Loucy (cell line): ENCODE results near the gene DCST1.

Experiments
- H2AFZ ChIP-seq: fragments of 200-600 bp; sonication (generic); 2 replicates; pipeline ENCODE4 v1.6.0; 2016; ENCODE audit warnings: antibody characterized with exemption, mild to moderate bottlenecking, low read length, moderate library complexity
- H3F3A ChIP-seq: fragments of 200-600 bp; 2 replicates; pipeline ENCODE4 v1.6.0; 2016; ENCODE audit warnings: antibody characterized with exemption, low read depth, mild to moderate bottlenecking
- H3K27me3 ChIP-seq: fragments of 200-600 bp; sonication (generic); 2 replicates; pipeline ENCODE4 v1.6.1; 2014; ENCODE audit warnings: low read length, mild to moderate bottlenecking; ENCODE audit not compliant: insufficient read depth, poor library complexity, severe bottlenecking
- H3K36me3 ChIP-seq: fragments of 200-600 bp; sonication (generic); 2 replicates; pipeline ENCODE4 v1.6.1; 2016; ENCODE audit warnings: low read length; ENCODE audit not compliant: insufficient read depth
- H3K4me1 ChIP-seq: fragments of 200-600 bp; sonication (generic); 2 replicates; pipeline ENCODE4 v1.5.1; 2014; ENCODE audit warnings: low read length, mild to moderate bottlenecking; ENCODE audit not compliant: insufficient read depth, poor library complexity, severe bottlenecking
- H3K4me2 ChIP-seq: fragments of 200-600 bp; sonication (generic); 2 replicates; pipeline ENCODE4 v1.6.0; 2014; ENCODE audit warnings: antibody characterized with exemption, low read length, low read depth, mild to moderate bottlenecking; ENCODE audit not compliant: poor library complexity, severe bottlenecking
- H3K4me3 ChIP-seq: fragments of 200-600 bp; sonication (generic); 2 replicates; pipeline ENCODE4 v1.5.1; 2014; ENCODE audit warnings: low read length, mild to moderate bottlenecking, mixed read lengths; ENCODE audit not compliant: poor library complexity, severe bottlenecking
- H3K79me2 ChIP-seq: fragments of 200-600 bp; sonication (generic); 2 replicates; pipeline ENCODE4 v1.6.1; 2014; ENCODE audit warnings: low read length; ENCODE audit not compliant: insufficient read depth
- H3K9ac ChIP-seq: fragments of 200-600 bp; sonication (generic); 2 replicates; pipeline ENCODE4 v1.6.0; 2014; ENCODE audit warnings: mild to moderate bottlenecking, low read depth, low read length, moderate library complexity; ENCODE audit not compliant: poor library complexity, severe bottlenecking
- H3K9me2 ChIP-seq: fragments of 200-600 bp; sonication (generic); replicated peaks from 2 replicates; pipeline ENCODE4 v1.6.1; 2016; ENCODE audit warnings: low read depth, low read length, mixed read lengths
- H3K9me3 ChIP-seq: fragments of 200-600 bp; sonication (generic); 2 replicates; pipeline ENCODE4 v1.6.1; 2014; ENCODE audit warnings: mild to moderate bottlenecking, antibody characterized with exemption, low read length, low read depth; ENCODE audit not compliant: insufficient read depth
- H4K20me1 ChIP-seq: fragments of 200-600 bp; sonication (generic); 2 replicates; pipeline ENCODE4 v1.6.0; 2014; ENCODE audit warnings: antibody characterized with exemption, low read length, mild to moderate bottlenecking; ENCODE audit not compliant: insufficient read depth, poor library complexity, severe bottlenecking
- CTCF ChIP-seq: fragments of 200-600 bp; sonication (generic); conservative IDR thresholded peaks from 2 replicates; pipeline ENCODE4 v1.5.1; 2014; ENCODE audit warnings: mild to moderate bottlenecking, antibody characterized with exemption, low read length
- EZH2phosphoT487 ChIP-seq: fragments of 200-600 bp; IDR thresholded peaks from 2 replicates; pipeline ENCODE4 v1.6.1; 2018; ENCODE audit warnings: antibody characterized with exemption, mild to moderate bottlenecking, moderate library complexity, borderline replicate concordance

DCST1 gene

GRCh38 chr1:155039308-155039669 is 5.7 kb downstream of the DCST1 start:
- no peaks in the 10 kb centered on the region for H3F3A ChIP-seq
- no peak overlapping the region for H3K4me2 ChIP-seq
- no peak for TF ChIP-seq CTCF
- TF ChIP-seq EZH2phosphoT487, result no peak

DNA sequence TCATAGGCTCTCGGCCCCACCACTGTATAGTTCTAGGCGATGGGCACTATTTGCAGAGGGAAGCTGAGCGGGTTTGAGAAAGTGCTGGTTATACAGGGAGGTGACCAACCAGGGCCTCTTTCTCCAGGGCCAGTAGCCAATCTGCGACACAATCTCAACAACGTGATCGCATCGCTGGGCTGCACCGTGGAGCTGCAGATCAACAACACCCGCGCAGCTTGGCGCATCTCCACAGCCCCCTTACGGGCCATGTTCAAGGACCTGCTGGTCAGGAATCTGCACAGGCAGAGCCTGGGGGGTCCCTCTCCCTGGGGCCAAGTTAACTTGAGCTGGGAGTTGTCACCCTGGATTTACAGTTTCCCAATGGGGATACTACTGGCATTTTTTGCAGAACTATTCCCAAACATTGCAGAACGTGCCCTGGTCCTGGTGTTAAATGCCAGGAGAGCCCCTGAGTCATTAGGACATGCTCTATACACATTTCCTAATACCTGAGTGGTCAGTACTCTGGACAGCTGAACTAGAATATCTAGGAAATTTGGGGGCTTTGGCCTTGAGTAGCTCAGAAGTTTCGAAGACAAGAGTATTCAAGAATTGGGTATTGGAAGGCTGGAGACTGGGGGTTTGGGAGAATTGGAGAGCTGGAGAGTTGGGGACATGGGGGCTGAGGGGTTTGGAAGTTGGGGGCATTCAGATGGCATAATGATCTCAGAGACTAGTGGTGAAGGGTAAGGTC is 6.9 kb downstream of the DCST1 start:
- Histone ChIP-seq H3K4me1 (peaks cover 15% of the 10 kb centered on the region), H3K9ac (no peak overlapping the region), H3K27me3 (no peaks in the 10 kb centered on the region), H3F3A (no peaks in the 10 kb centered on the region), H3K79me2 (no peaks in the 10 kb centered on the region), H3K9me3 (no peaks in the 10 kb centered on the region), H2AFZ (no peak overlapping the region), H3K4me2 (no peak overlapping the region), H3K36me3 (no peaks in the 10 kb centered on the region), H3K4me3 (no peak overlapping the region), H4K20me1 (no peaks in the 10 kb centered on the region), H3K9me2 (no peaks in the 10 kb centered on the region)
- no peak for TF ChIP-seq EZH2phosphoT487
- TF ChIP-seq CTCF, result no peak

More at GRCh38 chr1:155039308-155039669, 5.7 kb downstream of the DCST1 start:
- H4K20me1 ChIP-seq, result no peaks in the 10 kb centered on the region
- H3K27me3 ChIP-seq, result no peaks in the 10 kb centered on the region
- H2AFZ ChIP-seq, result 0 out of 2 replicates have a peak overlapping the region, but pooled peaks have one; percentile 11
- no peaks in the 10 kb centered on the region for H3K9me3 ChIP-seq
- no peak overlapping the region for H3K9ac ChIP-seq
- no peak overlapping the region for H3K4me3 ChIP-seq
- H3K9me2 ChIP-seq, result no peaks in the 10 kb centered on the region
- peaks cover 8% of the 10 kb centered on the region for H3K4me1 ChIP-seq
- no peaks in the 10 kb centered on the region for H3K36me3 ChIP-seq
- H3K79me2 ChIP-seq, result no peaks in the 10 kb centered on the region

- no peaks in the 10 kb centered on the region for H3F3A ChIP-seq
- no peak overlapping the region for H3K4me2 ChIP-seq
- H3K36me3 ChIP-seq, result no peaks in the 10 kb centered on the region
- no peaks in the 10 kb centered on the region for H3K27me3 ChIP-seq
- H2AFZ ChIP-seq, result no peak overlapping the region
- H3K79me2 ChIP-seq, result no peaks in the 10 kb centered on the region
- TF ChIP-seq CTCF (no peak), EZH2phosphoT487 (no peak)
- H3K9ac ChIP-seq, result no peak overlapping the region
- H4K20me1 ChIP-seq, result no peaks in the 10 kb centered on the region
- no peaks in the 10 kb centered on the region for H3K9me3 ChIP-seq
- no peak overlapping the region for H3K4me3 ChIP-seq
- peaks cover 15% of the 10 kb centered on the region for H3K4me1 ChIP-seq
- H3K9me2 ChIP-seq, result no peaks in the 10 kb centered on the region
Measured at GRCh38 chr1:155042789-155043188, 9.2 kb downstream of the DCST1 start.
